ENCODE measurements around the gene CXCL14.

The CXCL14 gene

GRCh38 chr5:135578685-135579341, at the start of gene CXCL14:
CXCL14 (minus strand) TSS chr5:135578991; CDS start chr5:135578778, 213 bp downstream.
- DNase-seq: no peak

GRCh38 chr5:135626636-135627035, 47.8 kb upstream of the CXCL14 start:
- DNase-seq: no peak

GRCh38 chr5:135625961-135626360, 47.2 kb upstream of the CXCL14 start:
- no peak for DNase-seq

- no peak for DNase-seq
These were observed 46.7 kb upstream of the CXCL14 start for GRCh38 chr5:135625486-135625885.

GRCh38 chr5:135625061-135625460, 46.3 kb upstream of the CXCL14 start:
- DNase-seq: no peak

GRCh38 chr5:135623186-135623715, 44.5 kb upstream of the CXCL14 start:
- DNase-seq: no peak

GRCh38 chr5:135615581-135616260, 36.9 kb upstream of the CXCL14 start:
- DNase-seq: no peak

- no peak for DNase-seq
These were observed 36.4 kb upstream of the CXCL14 start for GRCh38 chr5:135615171-135615570.

- no peak for DNase-seq
These were observed 31.2 kb upstream of the CXCL14 start for GRCh38 chr5:135609981-135610380.

- no peak for DNase-seq
These were observed 30.1 kb upstream of the CXCL14 start for GRCh38 chr5:135608761-135609443.

GRCh38 chr5:135608361-135608760, 29.6 kb upstream of the CXCL14 start:
- DNase-seq: no peak

- no peak for DNase-seq
These were observed 27.6 kb upstream of the CXCL14 start for GRCh38 chr5:135606431-135606830.

- no peak for DNase-seq
These were observed 26.4 kb upstream of the CXCL14 start for GRCh38 chr5:135605221-135605620.

- DNase-seq: no peak
These were observed 25.3 kb upstream of the CXCL14 start for GRCh38 chr5:135604056-135604455.

GRCh38 chr5:135602882-135603721, 24.3 kb upstream of the CXCL14 start:
- no peak for DNase-seq

GRCh38 chr5:135601466-135601865, 22.7 kb upstream of the CXCL14 start:
- no peak for DNase-seq

GRCh38 chr5:135600971-135601381, 22.2 kb upstream of the CXCL14 start:
- DNase-seq: no peak

- DNase-seq: no peak
These were observed 21.4 kb upstream of the CXCL14 start for GRCh38 chr5:135600152-135600570.

GRCh38 chr5:135599421-135600151, 20.8 kb upstream of the CXCL14 start:
- no peak for DNase-seq

- no peak for DNase-seq
These were observed 20.1 kb upstream of the CXCL14 start for GRCh38 chr5:135598691-135599395.

- DNase-seq: no peak
These were observed 18.0 kb upstream of the CXCL14 start for GRCh38 chr5:135596788-135597187.

All from NCI-H774 (cell line).